Fibroblast of skin of right quadriceps (primary cell): ENCODE measurements around the gene RHOT1.
"Not testable (repeated sequence)": the region's sequence is repeated elsewhere in the genome, so short reads cannot be mapped to it uniquely, and the experiment has no call there.

Source experiments
- DNase-seq: peaks from one replicate; pipeline ENCODE4 v3.0.0-alpha.2; 2013

RHOT1 gene

DNA sequence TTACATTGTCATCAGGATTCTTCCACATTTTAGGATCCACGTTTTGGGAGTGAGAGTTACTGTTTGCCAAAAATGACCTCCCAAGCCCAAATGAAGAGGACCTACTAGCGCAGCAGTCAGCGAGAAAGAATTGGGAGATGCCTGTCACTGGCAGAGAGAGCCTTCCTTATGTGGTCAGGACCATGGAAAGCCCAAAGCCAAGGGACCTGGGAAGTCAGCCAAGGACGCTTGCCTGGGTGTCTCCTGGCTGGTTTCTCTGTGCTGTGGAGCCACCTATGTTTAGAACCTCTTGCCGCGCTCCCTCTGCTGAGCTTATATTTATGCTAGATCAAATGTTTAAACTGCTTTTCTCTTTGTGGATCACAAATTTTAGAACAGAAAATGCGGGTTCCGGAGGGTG, 98.4 kb downstream of the RHOT1 start:
- DNase-seq = peak; percentile 27

DNA sequence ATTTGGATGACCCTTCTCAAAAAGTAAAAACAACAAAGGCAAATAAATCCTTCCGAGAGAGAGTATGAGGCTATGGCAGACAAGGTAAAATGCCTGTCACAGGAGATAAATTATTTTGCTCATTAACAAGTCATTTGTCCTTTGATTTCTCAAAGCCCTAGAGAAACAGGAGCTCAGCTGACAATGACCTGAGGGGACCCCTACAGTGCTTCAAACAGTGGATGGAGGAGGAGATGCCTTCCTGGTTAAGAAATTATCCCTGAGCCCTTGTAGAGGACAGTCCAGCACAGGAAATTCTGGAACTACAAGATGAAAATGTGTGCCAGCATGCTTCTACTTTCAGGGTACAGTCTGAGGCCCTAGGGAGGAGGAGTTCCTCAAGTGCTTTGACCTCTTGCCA, 99.3 kb downstream of the RHOT1 start:
- no peak for DNase-seq

DNA sequence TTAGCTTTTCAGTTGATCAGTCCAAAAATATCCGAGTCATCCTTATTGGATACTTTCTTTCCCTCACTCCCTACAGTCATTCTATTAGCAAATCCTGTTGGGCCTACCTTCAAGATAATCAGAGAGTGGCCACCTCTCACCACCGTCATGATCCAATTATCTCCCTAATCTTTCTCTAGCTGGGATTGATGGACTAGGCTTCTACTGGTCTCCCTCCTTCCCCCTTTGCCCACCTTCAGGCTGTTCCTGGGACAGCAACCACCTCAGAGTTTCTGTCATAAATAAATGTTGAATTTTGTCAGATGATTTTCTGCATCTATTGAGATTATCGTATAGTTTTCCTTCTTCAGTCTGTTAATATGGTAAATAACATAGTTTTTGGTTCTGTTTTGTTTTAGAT, 107.2 kb downstream of the RHOT1 start:
- DNase-seq = no peak

DNA sequence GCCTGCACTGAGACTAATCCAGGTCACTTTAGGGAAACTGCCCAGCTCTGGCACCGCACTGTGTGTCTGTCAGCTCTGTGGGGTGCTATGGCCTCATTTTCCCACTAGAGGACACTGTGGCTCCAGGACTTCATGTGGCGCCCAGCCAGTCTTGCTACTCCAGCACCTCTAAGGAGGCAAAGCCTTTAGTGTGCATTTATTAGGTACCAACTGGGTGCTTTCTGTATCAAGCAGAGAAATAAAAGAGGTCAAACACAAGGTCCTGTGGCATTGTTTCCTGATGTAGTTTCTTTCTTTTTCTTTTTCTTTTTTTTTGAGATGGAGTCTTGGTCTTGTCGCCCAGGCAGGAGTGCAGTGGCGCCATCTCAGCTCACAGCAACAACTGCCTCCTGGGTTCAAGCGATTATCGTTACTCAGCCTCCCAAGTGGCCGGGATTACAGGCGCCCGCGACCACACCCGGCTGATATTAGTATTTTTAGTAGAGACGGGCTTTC, 110.9 kb downstream of the RHOT1 start:
- peak; percentile 63 for DNase-seq

DNA sequence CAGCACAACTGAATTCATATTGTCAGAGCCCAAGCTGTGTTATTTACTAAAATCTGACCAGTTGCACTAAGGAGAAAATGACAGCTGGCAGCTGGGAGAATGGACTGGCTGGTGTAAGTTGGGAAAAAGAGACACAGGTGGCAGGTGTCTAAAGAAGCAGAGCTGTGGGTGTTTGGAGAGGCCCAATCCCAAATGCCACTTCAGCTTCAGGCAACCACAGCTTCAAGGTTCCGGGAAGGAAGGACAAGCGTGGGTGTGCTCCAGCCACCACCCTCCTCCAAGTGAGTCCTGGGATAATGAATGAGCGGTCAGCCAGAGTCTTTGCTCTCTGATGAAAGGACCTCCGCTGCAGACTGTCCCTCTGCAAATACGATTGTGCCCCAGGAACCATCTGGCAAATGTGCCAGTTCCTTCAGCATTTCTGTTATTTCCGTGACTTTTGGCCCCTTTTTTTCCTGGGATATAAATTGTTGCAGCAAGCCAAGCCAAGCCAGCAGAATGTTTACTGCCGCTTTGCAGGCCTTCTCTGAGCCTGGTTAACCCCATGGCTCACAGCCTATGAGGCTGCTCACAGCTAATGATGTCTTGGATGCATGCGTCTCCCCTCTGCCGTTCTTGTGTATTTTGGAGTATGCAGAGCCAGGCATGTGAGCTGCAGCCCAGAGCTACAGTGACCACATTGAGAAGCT, 113.9 kb downstream of the RHOT1 start:
- no peak for DNase-seq

DNA sequence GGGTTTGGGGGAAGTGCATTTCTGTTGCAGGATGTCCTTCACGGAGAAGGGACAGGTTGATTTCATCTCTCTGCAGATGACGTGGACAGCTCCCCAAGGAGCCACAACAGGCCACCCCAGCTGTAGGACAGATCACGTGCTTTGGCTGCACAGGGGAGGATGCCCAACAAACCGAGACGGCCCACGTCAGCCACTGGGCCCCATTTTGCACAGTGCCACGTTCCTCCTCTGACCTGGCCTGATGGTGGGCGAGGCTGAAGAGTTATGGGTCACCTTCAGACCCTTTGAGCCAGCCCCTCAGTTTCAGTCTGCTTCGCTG, 114.4 kb downstream of the RHOT1 start:
- DNase-seq = no peak

DNA sequence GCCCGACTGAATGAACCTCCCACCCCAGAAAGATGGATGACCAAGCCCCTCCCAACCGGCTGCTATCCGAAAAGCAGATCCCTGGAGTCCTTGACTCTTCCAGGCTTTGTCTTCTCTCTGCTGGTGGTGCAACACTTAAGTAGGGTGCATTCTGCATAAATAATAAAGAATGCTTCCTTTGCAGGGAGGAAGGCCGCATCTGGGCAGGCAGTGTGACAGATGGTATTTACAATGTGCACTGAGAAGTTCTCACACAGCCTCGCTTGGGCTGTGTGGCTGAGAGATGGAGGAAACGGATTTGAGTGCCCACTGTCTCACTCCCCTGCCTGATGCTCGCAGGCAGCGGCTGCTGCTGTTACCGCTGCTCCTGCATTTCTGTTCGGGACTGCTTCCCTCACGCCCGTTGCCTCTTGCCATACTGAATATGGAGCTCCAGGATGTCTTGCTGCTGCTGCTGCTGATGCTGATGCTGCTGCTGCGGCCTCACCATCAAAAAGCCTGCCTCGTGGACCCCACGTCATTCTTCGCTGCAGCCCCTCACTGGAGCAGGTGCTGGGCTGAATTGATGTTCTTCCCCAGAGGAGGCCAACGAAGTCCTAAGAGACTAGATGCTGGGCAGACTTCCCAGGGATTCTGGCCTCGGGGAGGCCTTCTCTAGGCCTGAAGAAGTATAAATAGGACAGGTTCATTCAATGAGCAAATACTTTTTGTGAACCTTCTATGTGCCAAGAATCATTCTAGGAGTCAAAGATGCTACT, 116.3 kb downstream of the RHOT1 start:
- DNase-seq = no peak

DNA sequence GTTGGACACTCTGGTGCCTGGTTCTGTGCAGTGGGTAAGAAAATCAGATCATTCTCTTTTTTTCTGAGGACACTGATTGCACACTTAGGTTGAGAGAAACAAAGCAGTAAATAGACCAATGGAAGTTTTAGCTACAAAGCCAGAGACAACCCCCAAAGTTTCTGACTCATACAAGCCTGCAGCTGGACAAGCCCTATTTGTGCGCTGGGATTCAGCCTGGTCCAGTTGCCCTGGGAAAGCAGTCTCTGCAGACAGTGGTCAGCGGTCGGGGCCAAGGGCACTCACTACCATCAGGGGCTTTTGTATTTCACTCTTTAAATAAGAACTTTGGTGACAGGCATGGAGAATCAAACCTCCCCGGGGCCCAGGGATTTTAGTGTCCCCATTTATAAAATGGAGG, 117.3 kb downstream of the RHOT1 start:
- no peak for DNase-seq

DNA sequence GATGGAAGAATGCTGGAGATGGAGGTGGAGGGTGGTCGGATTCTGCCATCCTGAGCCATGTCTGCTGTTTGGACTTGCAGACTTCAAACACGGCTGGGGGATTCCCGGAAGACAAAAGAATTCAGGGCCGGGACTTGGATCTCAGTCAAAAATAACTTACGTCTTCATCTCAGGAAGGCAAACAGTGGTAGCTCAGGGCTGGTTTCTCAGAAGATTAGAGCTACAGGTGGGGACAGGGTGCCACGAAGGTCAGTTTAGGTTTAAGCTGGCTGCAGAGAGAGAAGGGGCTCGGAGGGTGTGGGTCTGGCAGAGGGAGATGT, 119.1 kb downstream of the RHOT1 start:
- no peak for DNase-seq

DNA sequence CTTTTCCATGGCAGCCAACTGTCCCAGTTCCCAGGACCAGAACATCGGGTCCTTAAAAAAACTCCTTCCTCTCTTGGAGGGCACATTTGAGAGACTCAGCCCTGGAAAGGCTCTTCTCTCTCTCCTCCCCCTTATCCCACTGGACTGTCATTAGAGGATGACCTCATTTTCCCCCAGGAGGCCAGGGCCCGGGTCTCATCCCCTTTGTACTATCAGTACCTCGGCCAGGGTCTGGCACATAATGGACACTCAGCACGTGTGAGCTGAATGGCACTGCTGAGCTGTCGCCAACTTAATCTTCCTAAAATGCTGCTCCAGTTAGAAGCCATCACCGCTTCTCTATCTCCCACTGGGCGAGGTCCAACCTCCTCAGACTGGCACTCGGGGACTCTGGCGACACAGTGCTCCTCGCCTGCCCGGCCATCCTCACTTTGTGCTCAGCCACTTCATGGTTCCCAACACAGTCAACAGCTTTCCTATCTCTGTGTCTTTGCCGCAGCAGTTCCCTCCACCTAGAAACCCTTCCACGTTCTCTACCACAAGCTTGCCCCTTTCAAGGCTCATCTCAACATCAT, 119.7 kb downstream of the RHOT1 start:
- no peak for DNase-seq

DNA sequence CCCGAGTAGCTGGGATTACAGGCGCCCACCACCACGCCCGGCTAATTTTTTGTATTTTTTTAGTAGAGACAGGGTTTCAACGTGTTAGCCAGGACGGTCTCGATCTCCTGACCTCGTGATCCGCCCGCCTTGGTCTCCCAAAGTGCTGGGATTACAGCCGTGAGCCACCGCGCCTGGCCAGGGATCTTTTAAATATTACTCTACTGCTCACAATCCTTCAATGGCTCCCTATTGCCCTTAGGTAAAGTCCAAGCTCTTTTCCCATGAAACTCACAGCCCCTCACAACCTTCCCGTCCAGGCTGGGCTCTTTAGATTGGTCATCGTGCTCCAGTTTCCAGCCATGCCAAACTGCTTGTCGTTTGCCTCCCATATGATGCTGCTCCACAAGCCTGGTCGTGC, 121.2 kb downstream of the RHOT1 start:
- DNase-seq = not testable (repeated sequence)

DNA sequence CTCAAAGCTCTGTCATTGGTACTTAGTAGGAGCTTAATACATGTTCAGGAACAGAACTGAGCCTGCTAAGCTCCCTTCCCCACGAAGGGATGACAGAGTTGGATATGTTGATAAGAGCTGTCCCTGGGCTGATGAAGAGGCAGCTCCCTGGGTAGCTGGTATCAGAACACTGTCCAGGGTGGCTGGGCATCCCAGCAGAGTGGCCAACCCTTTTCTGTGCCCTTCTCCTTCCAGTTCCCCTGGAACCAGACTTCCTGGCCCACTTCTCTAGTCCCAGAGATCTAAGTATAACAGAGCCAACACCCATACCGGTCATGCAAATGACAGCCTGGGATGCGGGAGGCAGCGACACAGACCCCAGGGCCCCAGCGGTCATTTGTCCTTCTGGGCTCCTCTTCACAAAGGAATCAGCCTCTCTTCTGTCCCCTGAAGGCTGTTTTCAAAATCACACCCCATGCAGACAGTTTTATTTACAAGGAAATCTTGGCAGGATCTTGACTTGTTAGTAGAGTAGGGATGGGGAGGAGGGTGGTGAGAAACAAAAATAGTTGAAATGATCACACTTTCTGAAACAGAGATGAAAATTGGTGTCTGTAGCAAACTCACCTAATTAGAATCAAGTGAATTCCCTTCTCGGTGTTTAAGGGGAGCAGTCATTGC, 122.0 kb downstream of the RHOT1 start:
- DNase-seq = no peak

DNA sequence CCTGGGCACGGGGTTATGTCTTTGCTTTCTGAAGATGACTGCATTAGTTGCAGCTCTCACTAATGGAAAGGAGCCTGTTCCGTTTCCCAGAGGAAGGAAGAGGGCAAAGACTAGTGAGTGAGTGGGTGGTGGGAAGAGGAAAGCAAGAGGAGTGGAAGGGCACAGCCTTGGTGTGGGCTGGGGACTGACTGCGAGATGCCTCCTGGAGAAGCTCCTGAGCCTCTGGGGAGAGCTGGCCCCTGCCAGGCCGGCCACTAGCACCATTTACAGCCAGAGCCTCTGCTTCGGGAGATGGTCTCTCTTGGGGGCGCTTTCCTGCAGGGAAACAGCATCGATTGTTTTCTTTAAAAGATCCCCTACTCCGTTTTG, 122.5 kb downstream of the RHOT1 start:
- no peak for DNase-seq

DNA sequence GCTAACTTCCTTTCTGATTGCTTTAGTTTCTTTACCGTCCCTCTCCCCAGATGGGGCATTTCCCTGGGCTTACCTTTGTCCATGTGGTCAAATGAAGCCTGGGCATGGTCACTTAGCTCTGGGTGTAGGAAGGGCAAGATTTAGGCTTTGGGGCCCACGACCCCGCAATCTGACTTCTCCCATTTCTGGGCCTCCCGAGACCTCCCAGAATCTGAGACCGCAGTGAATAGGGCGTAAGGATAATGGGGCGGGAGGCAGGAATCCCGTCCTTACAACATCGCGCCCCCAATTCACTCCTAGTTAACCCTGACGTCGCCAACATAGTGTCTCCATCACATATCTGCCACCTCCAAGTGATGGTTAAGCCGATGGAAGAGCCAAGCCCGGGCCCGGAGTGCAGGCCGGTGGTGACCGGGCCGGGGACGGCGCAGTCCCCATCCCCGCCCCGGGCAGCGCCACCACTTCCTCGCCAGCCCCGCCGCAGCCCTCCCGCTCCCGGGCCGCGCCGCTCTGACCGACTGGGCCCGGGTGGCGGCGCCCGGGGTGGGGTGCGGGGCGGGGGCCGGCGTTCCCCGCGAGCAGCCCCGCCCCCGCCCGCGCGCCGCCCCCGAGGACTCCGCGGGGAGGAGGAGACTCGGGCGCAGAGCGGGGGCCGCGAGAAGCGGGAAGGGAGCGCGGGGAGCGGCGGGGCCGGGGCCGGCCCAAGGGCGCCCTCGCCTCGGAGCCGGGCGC, 123.1 kb downstream of the RHOT1 start, which contains the start of gene RHBDL3:
TSS of gene RHBDL3 (plus strand) at position 641 of the 732 bp plus-strand sequence. CDS start 358 bp downstream, outside the sequence.
- no peak for DNase-seq

DNA sequence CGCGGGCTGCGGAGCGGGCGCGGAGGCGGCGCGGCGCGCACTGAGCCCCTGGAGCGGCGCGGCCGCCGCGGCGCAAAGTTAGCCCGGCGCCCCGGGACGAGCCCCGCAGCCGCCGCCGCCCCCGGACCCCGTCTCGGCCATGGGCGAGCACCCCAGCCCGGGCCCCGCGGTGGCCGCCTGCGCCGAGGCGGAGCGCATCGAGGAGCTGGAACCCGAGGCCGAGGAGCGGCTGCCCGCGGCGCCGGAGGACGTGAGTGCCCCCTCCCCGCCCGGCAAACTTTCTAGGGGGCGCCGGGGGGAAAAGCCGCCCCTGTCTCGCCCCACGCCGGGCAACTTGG, 123.7 kb downstream of the RHOT1 start:
- DNase-seq = no peak

DNA sequence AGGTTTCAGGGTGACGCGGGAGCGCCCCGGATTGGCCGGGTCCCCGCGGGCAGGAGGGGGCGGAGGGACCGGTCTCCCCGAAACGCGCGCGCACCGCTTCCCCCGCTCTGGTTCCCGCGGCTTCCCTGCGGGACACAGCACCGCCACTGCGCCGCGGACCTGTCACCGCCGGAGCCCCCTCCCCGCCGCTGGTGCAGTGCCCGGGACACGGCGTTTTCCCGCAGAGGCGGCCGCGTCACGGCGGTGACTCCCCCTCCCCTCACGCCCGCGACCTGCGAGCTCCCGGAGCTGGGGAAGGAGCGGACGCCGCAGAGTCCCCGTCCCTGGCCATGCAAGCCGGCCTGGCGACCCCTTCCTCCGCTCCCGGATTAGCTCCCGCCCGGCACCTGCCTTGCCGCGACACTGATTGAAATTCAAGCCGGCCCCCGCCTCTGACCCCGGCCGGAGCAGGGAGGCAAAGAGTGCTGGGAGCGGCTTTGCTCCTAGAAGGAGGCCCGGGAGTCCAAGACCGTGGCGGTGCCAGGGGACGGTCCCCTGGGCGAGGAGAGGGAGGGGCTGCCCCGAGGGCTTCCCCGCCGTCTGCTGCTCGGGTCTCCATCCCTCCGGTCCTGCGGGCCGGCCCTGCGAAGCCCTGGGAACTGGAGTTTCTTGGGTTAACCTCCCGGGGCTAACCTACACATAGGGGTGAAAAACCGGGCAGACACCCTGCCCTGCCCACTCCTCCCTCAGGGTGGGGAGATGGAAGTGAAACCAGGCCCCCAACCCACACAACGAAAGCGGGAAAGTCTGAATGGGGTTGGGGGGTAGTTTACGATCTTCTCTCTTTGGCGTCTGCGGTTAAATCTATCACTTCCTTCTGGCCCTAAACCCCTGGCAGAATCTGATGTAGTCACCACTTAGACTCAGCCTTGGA, 124.3 kb downstream of the RHOT1 start:
- DNase-seq = no peak

DNA sequence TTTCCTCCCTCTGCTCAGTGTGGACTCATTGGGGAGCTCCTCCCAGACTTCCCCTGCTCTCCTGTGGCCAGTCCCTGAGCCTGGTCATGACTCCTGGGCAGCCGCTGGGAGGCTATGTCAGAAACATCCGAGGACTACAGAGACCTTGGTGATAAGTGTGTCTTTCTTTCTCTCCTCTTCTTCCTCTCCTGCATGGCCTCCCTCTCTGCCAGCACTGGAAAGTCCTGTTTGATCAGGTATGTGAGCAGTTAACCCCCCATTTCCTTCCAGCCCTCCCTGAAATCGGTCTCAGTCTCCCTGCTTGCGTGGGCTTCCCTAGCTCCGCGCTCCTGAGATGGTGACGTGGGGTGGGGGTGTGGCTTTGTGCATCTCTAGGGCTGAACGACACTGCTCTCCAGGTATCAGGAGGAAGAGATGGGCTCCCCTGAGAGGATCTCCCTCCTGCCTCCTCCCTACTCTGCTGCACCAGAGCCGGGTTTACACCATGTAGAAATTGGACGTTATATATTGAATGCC, 125.4 kb downstream of the RHOT1 start:
- no peak for DNase-seq

DNA sequence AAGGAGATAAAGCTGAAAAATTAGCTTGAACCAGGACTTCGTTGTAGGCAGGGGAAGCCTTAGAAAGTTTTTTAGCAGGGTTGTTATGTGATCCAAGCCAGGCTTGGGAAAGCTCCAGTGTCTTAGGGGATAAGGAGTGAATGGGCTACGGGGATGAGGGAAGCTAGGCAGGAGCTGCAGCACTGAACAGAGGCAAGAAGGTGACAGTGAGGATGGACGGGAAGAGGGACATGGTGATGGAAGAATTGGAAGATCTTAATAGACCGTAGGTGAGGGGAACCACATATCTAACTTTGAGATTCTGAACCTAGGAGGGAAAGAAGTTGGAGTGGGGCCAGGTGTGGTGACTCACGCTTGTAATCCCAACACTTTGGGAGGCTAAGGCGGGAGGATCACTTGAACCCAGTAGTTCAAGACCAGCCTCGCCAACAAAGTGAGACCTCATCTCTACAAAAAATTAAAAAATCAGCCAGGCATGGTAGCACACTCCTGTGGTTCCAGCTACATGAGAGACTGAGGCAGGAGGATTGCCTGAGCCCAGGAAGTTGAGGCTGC, 126.5 kb downstream of the RHOT1 start:
- DNase-seq = no peak

DNA sequence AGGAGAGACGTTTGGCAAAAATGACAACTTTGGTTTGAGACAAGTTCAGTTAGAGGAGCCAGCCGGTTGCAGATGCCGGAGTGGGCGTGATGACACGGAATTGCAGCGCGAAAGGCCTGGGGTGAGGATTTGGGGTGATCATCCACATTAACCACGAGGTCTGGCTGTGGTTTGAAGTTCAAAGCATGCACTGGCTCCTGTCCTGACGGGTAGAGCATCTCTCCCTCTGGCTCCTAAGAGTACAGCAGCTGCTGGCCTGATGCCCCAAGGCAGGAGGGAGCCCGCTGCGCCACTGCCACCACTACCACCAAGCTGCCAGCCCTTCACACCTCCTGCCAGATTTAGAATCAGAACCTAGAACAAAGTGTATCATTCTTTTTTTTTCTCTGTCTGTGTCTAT, 127.1 kb downstream of the RHOT1 start:
- no peak for DNase-seq

DNA sequence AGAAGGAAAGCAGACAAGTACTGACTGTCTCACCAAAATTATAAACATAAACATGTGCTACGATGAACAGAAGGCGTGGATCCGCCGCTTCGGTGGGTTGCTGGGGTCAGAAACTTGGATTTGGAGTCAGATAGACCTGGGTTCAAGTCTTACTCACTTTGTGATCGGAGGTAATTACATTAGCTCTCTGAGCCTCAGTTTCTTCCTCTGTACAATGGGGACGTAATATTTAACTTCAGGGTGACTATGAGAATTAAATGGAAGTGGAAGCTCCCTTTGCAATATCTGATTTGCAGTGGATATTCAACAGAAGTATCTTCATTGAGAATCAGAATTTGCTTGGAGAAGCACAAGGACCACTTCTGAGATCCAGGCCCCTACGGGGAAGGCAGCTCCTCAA, 129.5 kb downstream of the RHOT1 start:
- no peak for DNase-seq

DNA sequence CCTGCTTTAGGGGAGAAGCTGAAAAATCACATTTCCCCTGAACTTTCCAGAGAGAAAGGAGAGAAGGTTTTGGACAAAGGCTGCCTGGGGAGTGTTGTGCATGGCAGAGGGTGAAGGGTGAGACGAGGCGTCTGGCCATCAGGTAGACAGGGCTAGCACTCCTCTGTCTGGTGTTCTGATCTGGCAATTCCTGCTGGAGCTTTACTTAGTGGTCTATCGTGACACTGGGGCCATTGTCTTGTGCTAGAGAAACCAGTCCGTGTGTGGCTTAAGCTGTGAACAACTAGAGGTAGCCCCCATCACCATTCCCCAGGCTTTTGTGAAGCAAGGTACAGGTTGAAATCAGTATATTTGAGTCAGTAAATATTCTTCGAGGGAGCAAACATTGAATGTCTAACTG, 131.8 kb downstream of the RHOT1 start:
- no peak for DNase-seq

DNA sequence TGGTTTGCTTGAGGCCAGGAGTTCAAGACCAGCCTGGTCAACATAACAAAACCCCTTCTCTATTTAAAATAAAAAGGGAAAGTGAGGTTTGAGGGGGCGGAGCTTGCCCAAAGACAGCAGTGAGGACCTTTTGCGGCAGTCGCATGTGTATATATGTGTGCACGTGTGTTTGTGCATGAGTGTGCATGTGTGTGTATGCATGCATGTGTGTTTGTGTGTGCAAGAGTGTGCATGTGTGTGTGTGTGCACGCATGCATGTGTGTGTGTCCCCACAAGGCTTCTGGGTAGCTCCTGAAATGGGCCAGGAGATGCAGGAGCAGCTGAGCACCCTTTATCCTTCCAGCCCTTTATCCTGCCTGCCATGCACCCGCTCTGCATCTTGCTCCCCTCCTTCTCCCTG, 132.3 kb downstream of the RHOT1 start:
- no peak for DNase-seq
